Measurements from ENCODE around the gene ANKRD30BL.
"Not testable (repeated sequence)": the region's sequence is repeated elsewhere in the genome, so short reads cannot be mapped to it uniquely, and the experiment has no call there.

ANKRD30BL gene

GRCh38 chr2:132161161-132162124 lies at the start of gene ANKRD30BL:
ANKRD30BL (minus strand) TSS chr2:132161952; CDS start chr2:132161705, 247 bp downstream.
- DNase-seq (ENCODE audit: low read depth): not testable (repeated sequence)

- not testable (repeated sequence) for DNase-seq (ENCODE audit: low read depth)
Measured at GRCh38 chr2:132202866-132203265, 41.1 kb upstream of the ANKRD30BL start.

- DNase-seq (ENCODE audit: low read depth): not testable (repeated sequence)
Measured at GRCh38 chr2:132192854-132193253, 31.1 kb upstream of the ANKRD30BL start.

- DNase-seq (ENCODE audit: low read depth): not testable (repeated sequence)
Measured at GRCh38 chr2:132167100-132167499, 5.3 kb upstream of the ANKRD30BL start.

GRCh38 chr2:132162125-132162660 lies 441 bp upstream of the ANKRD30BL start:
- DNase-seq (ENCODE audit: low read depth): not testable (repeated sequence)

GRCh38 chr2:132146774-132147173 lies 15.0 kb downstream of the ANKRD30BL start:
- not testable (repeated sequence) for DNase-seq (ENCODE audit: low read depth)

Measured in activated T-helper 1 cell treated with Interleukin-2 at 50 U/mL for 16 hours (primary cell).